Kidney glomerular epithelial cell (primary cell): ENCODE data around the gene CTDSPL2.
"Not testable (repeated sequence)": the region's sequence is repeated elsewhere in the genome, so short reads cannot be mapped to it uniquely, and the experiment has no call there.

Experiments
- DNase-seq: peaks from one replicate; lab custom pipeline; 2025; lab: John Stamatoyannopoulos, UW

CTDSPL2 gene

DNA sequence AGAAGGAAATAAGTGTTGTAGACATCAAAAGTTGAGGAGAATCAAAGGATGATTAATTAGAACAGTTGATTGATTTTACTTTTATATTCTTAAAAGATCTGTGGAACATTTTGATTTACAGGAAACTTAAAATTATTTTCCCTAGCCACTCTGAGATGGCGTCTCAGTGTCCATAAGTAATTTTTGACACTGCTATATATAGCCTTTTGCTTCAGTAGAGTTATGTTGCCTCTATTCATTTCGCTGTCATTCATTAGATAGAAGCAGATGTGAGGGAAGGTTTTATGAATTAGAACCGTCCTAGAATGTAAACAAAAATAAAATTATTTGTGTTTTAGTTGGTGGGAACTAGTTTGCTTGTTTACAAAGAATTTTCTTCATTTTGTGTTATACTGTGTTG lies 58.5 kb downstream of the CTDSPL2 start:
- no peak for DNase-seq

GRCh38 chr15:44489464-44489863 lies 62.0 kb downstream of the CTDSPL2 start:
- DNase-seq: peak; percentile 97

DNA sequence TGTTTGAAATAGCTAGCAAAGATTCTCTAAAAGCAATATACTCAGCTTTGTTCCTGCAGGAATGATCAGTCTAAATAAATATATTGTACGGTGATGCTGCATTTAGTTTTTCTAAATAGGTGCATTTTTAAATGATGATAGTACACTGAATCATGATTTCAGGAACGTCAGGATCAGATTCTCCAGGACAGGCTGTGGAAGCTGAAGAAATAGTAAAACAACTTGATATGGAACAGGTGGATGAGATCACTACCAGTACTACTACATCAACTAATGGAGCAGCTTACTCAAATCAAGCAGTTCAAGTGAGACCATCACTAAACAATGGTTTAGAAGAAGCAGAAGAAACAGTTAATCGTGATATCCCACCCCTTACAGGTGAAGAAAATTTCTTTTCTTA lies 63.2 kb downstream of the CTDSPL2 start:
- peak; percentile 48 for DNase-seq

- no peak for DNase-seq
Measured at GRCh38 chr15:44492040-44492439, 64.6 kb downstream of the CTDSPL2 start.

DNA sequence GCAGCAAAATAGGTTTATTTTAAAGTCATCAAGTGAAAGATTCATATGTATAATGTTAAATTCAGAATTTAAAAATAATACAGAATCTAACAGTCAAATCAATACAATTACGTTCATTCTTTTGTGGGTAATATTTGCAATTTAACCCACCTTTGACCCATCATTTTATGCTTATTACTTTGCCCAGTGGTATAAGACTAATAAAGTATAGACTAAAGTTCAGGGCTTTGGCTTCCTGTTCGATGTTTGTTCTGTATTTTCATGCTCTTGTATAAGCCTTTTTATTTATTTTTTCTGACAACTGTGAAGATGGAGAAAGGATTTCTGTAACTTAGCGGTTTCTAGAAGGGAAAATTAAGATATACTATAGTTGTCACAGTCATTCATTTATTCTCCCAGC lies 65.2 kb downstream of the CTDSPL2 start:
- no peak for DNase-seq

DNA sequence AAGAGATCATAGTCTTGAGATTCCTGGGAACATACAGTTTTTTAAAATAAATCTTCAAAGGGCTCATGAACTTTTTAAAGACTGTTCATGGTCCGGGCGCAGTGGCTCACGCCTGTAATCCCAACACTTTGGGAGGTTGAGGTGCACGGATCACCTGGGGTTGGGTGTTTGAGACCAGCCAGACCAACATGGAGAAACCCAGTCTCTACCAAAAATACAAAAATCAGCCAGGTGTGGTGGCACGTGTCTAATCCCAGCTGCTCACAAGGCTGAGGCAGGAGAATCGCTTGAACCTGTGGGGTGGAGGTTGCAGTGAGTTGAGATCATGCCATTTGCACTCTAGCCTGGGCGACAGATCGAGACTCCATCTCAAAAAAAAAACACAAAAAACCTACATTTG lies 68.1 kb downstream of the CTDSPL2 start:
- no peak for DNase-seq

DNA sequence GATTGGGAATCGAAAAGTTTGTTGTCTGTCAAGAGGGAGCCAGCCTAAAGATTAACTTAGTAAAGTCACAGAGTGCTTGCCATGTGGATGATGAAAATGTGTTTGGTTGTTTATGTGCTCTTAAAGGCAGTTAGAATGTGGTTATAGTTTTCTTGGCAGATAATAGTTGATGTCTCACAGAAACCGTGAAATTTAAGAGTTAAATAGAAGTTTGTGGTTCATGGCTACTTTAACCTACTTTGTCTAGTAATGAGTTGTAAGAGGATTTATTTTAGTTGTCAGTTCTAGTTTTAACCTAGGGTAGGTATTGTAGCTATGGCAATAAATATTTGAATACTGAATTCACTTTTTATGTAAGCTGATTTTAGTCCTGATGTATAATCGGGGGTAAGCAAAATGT lies 73.1 kb downstream of the CTDSPL2 start:
- no peak for DNase-seq

GRCh38 chr15:44501768-44502366 lies 74.4 kb downstream of the CTDSPL2 start:
- DNase-seq: peak; percentile 48

GRCh38 chr15:44516436-44516835 lies 89.0 kb downstream of the CTDSPL2 start:
- DNase-seq: no peak

GRCh38 chr15:44519537-44519936 lies 92.1 kb downstream of the CTDSPL2 start:
- DNase-seq: no peak

GRCh38 chr15:44525018-44525417 lies 97.6 kb downstream of the CTDSPL2 start:
- no peak for DNase-seq

DNA sequence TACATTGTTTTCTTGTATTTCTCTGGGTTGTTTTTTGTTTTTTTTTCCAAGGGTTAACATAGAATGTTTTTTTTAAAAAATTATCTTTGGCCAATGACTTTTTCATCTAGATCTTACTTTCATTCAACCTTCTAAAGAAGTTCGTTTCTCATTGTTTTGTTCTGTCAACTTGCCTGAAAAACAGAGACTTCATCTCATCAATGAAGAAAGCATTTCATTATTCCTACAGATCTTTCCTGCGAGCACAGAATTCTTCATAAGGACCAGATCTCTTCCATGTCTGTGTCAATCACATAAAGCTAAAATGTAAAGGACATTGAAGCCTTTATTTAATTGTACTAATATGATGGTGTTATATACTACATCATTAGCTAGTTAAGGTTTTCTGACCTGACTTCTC lies 99.8 kb downstream of the CTDSPL2 start:
- DNase-seq: no peak

DNA sequence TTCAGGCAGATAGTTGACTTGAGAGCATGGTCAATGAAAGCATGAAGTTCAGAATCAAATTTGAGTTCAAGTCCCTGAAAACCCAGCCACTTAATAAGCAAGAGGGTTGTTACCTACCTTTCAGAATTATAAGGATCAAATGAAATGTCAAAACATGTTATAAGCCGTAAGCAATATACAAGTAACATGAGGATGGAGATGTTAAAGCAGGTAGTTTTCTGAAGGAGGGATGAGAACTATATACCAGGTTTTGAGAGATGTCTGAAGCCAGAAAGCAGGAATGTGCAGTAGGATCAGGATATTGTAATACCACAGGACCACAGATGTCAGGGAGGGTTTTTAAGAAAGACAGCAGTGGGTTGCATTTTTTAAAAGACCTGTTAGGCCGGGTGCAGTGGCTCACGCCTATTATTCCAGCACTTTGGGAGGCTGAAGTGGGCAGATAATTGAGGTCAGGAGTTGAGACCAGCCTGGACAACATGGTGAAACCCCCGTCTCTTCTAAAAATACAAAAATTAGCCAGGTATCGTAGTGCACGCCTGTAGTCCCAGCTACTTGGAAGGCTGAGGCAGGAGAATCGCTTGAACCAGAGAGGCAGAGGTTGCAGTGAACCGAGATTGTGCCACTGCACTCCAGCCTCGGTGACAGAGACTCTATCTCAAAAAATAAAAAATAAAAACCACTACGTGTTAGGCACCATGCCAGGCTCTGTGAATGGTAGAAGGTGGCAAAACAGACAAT lies 102.6 kb downstream of the CTDSPL2 start:
- DNase-seq: no peak

DNA sequence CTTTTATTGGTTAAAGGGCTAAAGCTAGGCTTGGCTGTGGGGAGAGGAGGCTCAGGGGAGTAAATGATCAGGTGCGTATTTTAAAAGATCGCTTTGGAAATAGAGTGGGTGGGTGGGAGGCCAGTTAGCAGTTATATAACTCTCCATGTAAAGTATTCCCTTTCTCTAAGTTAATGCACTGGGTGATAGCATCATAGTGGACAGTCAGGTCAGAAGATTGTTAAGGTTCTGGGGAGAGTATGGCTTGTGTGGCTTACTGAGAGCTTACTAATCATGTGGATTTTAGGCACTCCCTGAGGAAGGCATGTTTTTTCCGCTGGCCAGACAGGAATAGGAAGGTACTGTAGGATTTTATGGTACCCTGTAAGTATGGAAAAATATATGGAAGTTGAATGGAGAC lies 103.2 kb downstream of the CTDSPL2 start:
- no peak for DNase-seq

GRCh38 chr15:44532275-44532674 lies 104.8 kb downstream of the CTDSPL2 start:
- not testable (repeated sequence) for DNase-seq

DNA sequence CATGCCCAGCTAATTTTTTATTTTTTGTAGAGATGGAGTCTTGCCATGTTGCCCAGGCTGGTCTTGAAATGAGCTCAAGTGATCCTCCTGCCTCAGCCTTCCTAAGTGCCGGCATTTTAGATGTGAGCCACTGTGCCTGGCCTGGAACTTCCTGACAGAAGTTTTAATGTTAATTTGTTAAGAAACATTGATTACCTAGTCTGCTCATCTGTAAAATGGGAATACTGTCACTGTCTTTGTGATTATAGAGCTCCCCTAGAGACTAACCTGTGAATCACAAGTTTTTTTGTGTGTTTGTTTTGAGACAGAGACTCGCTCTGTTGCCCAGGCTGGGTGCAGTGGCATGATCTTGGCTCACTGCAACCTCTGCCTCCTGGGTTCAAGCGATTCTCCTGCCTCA lies 105.3 kb downstream of the CTDSPL2 start:
- DNase-seq: no peak

DNA sequence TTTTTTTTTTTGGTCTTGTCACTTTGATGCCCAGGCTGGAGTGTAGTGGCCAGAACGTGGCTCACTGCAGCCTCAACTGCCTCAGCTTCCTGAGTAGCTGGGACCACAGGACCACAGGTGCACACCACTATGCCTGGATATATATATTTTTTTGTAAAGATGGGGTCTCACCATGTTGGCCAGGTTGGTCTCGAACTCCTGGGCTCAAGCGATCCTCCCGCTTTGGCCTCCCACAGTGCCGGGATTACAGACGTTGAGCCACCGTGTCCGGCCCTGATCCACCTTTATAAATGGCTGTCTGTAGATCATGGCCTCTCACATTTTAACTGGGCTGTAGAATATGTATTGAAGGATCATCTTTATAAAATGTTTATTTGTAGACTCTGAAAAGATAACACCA lies 107.7 kb downstream of the CTDSPL2 start:
- no peak for DNase-seq

DNA sequence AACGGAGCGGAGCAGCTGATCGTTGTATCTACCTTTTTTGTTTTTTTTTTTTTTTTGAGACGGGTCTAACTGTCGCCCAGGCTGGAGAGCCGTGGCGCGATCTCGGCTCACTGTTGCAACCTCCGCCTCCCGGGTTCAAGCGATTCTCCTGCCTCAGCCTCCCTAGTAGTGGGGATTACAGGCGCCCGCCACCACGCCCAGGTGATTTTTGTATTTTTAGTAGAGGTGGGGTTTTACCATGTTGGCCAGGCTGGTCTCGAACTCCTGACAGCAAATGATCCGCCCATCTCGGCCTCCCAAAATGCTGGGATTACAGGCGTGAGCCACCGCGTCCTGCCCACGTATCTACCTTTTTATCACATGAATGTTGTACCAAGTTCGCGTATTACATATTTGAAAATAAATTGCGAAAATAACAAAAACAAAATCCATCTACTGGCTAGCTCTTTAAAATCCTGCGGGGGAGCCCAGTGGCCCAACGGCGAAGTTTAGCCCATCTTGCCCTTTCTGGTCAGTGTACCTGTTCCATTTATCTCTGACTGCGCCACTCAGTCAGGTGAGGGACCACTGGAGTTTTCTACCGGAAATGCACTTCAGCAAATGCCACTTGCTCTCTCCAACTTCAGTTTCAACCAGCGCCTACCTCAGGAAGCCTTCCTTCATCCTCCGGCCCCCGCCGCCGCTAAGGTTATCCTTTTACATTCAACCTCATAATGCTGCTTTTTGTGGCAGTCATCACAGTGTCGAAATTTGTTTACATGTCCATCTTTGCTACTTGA lies 108.3 kb downstream of the CTDSPL2 start:
- no peak for DNase-seq

- peak; percentile 89 for DNase-seq
Measured at GRCh38 chr15:44536302-44536961, 109.0 kb downstream of the CTDSPL2 start.

GRCh38 chr15:44536962-44537734 lies 109.7 kb downstream of the CTDSPL2 start, which contains the start of gene EIF3J:
TSS of gene EIF3J (plus strand) at chr15:44537147. CDS start at chr15:44537195, 48 bp downstream.
- peak; percentile 94 for DNase-seq

- peak; percentile 63 for DNase-seq
Measured at GRCh38 chr15:44537735-44538240, 110.4 kb downstream of the CTDSPL2 start.
